ENCODE results near the gene LRRC25. TPM values are rescaled to one million over a fixed set of nuclear protein-coding genes. Genes with fewer than 3 reads are reported as not detected.

Gene LRRC25
- not detected for total RNA-seq (ENCODE audit: unreplicated experiment)
- long read RNA-seq = 0 reads

DNA sequence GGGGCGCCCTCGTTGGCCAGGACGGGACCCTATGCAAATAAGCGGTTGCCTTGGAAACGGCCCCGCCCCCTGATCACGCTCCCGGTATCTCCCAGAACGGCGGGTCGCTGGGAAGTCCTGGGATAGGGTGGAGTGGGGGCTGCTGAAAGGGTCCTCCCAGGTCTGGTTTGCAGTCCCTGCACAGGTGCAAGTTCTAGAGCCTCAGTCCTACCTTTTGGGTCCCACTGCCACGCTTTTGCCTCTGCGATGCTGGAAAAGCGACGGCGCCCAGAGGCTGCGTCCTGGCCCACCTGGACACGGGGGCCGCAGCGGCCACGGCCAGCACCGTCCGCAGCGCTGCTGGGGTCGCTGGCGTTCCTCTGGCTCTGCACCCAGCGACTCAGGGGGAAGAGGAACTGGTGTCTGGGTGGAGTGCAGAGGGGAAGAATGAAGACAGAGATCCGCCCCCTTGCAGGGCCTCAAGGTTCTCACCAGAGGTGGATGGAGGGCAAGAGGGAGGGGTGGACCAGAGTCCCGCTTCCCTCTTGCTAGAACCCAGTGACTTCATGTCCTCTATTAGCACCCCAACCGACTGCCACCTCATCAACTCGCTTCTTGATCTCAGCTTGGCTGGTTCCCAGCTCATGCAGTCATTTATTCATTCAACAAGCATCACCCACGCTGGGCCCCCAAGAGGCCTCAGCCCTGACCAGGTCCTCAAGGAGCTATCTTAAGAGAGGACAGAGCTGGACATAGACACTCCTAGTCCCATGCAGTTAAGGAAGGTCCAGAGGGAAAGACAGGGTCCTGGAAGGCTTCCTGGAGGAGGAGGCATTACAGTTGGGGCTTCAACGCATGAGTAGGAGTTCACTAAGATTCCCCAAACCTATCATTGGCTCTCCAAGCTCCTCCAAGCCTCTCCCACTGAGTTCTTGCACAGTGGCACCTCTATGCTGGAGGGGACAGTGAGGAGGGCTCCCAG, at the start of gene LRRC25:
Gene LRRC25 (minus strand): TSS at position 381 of the 961 bp plus-strand sequence. CDS start 659 bp downstream, outside the sequence.
- Mint-ChIP-seq H3K4me3 (ENCODE audit: unreplicated experiment) (no peak within 1 kb of the TSS), H3K4me1 (ENCODE audit: unreplicated experiment) (peaks cover 8% of the 10 kb centered on the region), H3K9me3 (ENCODE audit: unreplicated experiment) (no peaks in the 10 kb centered on the region), H3K27me3 (ENCODE audit: unreplicated experiment) (peaks cover 4% of the 10 kb centered on the region), H3K27ac (ENCODE audit: unreplicated experiment) (no peak within 1 kb of the TSS), H3K36me3 (ENCODE audit: low read depth, unreplicated experiment) (no peaks in the 10 kb centered on the region)
- TF ChIP-seq, protein P1, sequence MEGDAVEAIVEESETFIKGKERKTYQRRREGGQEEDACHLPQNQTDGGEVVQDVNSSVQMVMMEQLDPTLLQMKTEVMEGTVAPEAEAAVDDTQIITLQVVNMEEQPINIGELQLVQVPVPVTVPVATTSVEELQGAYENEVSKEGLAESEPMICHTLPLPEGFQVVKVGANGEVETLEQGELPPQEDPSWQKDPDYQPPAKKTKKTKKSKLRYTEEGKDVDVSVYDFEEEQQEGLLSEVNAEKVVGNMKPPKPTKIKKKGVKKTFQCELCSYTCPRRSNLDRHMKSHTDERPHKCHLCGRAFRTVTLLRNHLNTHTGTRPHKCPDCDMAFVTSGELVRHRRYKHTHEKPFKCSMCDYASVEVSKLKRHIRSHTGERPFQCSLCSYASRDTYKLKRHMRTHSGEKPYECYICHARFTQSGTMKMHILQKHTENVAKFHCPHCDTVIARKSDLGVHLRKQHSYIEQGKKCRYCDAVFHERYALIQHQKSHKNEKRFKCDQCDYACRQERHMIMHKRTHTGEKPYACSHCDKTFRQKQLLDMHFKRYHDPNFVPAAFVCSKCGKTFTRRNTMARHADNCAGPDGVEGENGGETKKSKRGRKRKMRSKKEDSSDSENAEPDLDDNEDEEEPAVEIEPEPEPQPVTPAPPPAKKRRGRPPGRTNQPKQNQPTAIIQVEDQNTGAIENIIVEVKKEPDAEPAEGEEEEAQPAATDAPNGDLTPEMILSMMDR (IDR thresholded peaks at IDR 0.05; ENCODE audit: unreplicated experiment) = no peak
- DNase-seq (ENCODE audit: low spot score) = no peak

DNA sequence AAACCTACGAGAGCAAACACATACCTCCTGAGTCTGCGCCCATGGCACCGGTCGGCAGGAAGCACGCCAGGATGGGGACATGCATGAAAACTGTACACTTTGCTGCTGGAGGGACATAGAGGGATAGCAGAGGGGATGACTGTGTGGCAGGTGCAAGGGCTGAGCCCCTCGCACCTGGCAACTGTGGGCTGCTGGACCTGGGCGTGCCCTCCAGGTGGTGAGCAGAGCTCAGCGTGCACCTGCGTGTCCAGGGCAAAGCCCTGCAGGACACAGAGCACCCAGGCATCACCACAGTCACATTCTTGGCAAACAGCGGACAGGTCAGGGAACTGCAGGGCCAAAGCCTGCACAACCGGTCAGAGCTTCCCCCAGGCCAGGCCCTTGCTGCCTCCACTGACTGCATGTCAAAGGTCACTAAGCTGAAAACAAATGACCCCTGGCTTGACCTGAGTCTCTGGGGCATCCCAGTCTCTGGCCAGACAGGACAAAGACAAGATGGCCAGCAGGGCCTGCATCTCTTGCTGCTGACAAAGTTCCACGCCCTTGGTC, 49.5 kb upstream of the LRRC25 start:
- Mint-ChIP-seq H3K36me3 (ENCODE audit: low read depth, unreplicated experiment) (peaks cover 12% of the 10 kb centered on the region), H3K27ac (ENCODE audit: unreplicated experiment) (no peak overlapping the region), H3K4me1 (ENCODE audit: unreplicated experiment) (peaks cover 2% of the 10 kb centered on the region), H3K9me3 (ENCODE audit: unreplicated experiment) (no peaks in the 10 kb centered on the region), H3K27me3 (ENCODE audit: unreplicated experiment) (peaks cover 13% of the 10 kb centered on the region), H3K4me3 (ENCODE audit: unreplicated experiment) (no peak overlapping the region)
- TF ChIP-seq, protein P1 (IDR thresholded peaks at IDR 0.05; ENCODE audit: unreplicated experiment) = no peak
- DNase-seq (ENCODE audit: low spot score) = no peak

DNA sequence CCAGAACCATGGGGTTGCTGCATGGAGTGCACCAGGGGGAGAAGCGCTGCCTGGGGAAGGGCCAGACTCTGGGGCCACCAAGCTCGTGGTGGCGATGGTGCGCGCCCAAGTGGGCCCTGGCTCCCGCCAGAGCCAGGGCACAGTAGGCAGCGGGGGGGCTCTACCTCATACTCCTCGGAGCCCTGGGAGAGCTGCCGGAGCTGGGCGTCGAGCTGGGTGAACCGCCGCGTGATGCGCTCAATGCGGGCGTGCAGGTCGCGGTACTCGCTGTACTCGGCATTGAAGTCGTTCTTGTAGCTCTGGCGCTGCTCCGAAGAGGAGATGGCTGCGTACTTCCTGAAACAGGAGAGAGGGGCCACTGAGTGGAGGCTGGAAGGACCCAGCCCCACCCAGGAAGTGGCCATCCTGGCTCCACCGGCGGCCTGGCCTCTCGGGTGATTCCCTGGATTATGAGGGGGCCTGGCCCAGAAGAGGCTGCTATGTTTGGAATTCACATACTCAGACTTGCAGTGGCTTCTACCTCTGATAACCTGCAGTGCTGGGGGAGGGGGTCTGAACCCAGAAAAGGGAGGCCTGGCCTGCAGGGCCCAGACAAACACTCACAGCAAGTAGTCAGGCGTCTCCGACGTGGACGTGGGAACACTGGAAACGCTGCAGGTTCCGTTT, 48.9 kb upstream of the LRRC25 start:
- Mint-ChIP-seq H3K27me3 (ENCODE audit: unreplicated experiment) (peaks cover 11% of the 10 kb centered on the region), H3K36me3 (ENCODE audit: low read depth, unreplicated experiment) (peaks cover 12% of the 10 kb centered on the region), H3K4me3 (ENCODE audit: unreplicated experiment) (no peak overlapping the region), H3K4me1 (ENCODE audit: unreplicated experiment) (peaks cover 2% of the 10 kb centered on the region), H3K27ac (ENCODE audit: unreplicated experiment) (no peak overlapping the region), H3K9me3 (ENCODE audit: unreplicated experiment) (no peaks in the 10 kb centered on the region)
- DNase-seq (ENCODE audit: low spot score) = no peak
- TF ChIP-seq, protein P1 (IDR thresholded peaks at IDR 0.05; ENCODE audit: unreplicated experiment) = no peak

DNA sequence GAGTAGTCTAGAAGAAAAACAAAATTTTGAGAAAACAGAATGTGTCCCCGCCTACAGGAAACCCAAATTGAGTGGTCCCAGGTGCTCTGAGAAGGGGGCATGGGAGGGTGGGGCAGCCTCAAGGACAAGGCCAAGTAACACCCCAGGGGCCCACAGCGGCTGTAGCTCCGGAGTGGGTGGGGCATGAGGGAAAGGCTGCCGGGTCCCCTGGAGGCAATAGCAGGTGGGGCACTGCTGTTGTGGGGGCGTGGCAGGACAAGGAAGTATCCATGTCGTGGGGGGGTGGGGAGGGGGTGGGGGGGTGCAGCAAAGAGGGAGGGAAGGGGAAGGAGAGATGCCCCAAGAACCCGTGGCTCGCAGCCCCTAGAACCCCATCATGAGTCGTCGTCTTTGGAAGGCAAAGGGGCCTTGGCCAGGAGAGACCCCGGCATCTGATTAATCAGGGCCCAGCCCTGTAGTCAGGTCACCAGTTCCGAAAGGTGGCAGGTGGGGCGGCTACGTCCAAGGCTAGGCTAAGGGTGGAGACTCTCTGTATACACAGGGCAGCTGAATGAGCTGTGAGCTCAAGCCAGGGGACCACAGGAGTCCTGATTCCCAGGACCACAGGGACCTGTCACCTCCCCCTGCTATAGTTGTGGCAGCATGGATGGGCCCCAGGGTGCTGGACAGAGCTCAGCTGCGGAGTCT, 48.0 kb upstream of the LRRC25 start:
- H3K9me3 Mint-ChIP-seq (ENCODE audit: unreplicated experiment) = no peaks in the 10 kb centered on the region
- no peak for DNase-seq (ENCODE audit: low spot score)
- H3K27ac Mint-ChIP-seq (ENCODE audit: unreplicated experiment) = no peak overlapping the region
- TF ChIP-seq, protein P1 (IDR thresholded peaks at IDR 0.05; ENCODE audit: unreplicated experiment) = no peak
- peaks cover 12% of the 10 kb centered on the region for H3K36me3 Mint-ChIP-seq (ENCODE audit: low read depth, unreplicated experiment)
- H3K4me3 Mint-ChIP-seq (ENCODE audit: unreplicated experiment) = no peak overlapping the region
- H3K27me3 Mint-ChIP-seq (ENCODE audit: unreplicated experiment) = peaks cover 9% of the 10 kb centered on the region
- peaks cover 2% of the 10 kb centered on the region for H3K4me1 Mint-ChIP-seq (ENCODE audit: unreplicated experiment)
